ENCODE results near the gene FCF1.

DNA sequence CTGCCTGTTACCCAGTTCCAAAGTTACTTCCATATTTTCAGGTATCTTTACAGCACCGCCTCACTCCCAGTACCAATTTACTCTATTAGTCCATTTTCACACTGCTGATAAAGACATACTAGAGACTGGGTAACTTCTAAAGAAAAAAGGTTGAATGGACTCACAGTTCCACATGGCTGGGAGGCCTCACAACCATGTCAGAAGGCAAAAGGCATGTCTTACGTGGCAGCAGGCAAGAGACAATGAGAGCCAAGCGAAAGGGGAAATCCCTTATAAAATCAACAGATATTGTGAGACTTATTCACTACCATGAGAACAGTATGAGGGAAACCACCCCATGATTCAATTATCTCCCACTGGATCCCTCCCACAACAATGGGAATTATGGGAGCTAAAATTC lies 9.9 kb upstream of the FCF1 start:
- TF ChIP-seq, protein P1, sequence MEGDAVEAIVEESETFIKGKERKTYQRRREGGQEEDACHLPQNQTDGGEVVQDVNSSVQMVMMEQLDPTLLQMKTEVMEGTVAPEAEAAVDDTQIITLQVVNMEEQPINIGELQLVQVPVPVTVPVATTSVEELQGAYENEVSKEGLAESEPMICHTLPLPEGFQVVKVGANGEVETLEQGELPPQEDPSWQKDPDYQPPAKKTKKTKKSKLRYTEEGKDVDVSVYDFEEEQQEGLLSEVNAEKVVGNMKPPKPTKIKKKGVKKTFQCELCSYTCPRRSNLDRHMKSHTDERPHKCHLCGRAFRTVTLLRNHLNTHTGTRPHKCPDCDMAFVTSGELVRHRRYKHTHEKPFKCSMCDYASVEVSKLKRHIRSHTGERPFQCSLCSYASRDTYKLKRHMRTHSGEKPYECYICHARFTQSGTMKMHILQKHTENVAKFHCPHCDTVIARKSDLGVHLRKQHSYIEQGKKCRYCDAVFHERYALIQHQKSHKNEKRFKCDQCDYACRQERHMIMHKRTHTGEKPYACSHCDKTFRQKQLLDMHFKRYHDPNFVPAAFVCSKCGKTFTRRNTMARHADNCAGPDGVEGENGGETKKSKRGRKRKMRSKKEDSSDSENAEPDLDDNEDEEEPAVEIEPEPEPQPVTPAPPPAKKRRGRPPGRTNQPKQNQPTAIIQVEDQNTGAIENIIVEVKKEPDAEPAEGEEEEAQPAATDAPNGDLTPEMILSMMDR (IDR thresholded peaks at IDR 0.05), result no peak
- no peak for TF ChIP-seq POLR2A (IDR thresholded peaks at IDR 0.05)
